Measurements from ENCODE around the gene CTBP1.
A peak's percentile ranks its signal among the peaks of the same experiment; 100 is the strongest.

The CTBP1 gene

DNA sequence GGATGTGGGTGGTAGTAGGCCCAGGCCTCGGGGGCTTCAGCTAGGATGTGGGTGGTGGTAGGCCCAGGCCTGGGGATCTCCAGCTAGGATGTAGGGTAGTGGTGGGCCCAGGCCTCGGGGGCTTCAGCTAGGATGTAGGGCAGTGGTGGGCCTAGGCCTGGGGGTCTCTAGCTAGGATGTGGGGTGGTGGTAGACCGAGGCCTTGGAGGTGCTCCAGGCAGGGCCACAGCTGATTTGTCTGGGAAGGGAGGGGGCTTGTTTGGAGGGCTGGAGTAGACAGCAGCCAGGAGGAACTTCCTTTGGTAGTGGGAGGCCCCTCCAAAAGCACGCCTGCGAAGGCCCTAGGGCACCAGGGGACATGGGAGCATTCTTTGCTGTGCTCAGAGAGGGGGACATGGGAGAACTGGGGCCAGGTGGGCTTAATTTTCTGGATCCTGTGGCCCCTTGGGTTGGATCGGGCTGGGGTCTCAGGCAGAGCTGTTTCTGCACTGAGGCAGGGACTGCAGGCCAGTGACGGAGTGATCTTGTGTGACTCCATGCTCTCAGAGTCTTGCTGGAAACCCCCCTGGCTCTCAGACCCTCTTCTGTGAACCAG lies 73.2 kb downstream of the CTBP1 start:
- no peak for DNase-seq (ENCODE audit: low read depth in 2 of 2)

GRCh38 chr4:1174941-1175634 lies 73.8 kb downstream of the CTBP1 start:
- DNase-seq (ENCODE audit: low read depth in 2 of 2): no peak

DNA sequence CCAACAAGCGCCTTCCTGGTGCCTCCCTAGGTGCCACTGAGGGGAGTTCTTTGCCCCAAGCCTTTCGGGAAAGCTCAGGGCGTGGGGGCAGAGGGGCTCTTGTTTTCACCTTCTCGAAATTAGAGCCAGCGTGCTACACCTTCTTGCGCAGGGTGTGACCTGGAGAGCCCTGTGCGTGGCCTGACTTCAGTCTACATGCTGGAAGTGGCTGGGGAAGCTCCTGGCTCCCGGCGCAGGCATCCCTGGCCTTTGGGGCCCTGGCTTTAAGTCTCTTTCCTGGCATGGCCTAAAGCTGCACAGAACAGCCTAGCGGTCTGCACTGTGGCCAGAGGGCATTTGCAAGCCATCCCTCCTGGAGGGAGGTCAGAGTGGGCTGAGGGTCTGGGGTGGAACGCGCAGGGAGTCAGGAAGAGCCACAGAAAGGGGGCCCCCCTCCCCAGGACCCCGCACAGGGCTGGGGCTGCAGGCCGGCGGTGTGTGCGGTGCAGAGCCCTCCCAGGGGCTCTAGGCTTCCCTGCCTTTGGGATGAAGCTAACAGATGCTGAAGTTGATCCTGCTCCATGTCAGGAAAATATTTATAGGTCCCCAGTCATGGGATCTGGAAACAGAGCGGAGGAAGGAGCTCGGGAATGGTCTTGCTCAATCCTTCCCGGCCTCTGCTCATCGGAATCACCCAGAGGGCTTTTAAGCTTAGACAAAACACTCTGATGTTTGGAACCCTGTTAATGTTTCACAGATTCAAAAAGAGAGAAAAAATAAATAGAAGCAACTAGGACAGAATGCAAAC lies 75.8 kb downstream of the CTBP1 start:
- DNase-seq (ENCODE audit: low read depth in 2 of 2): no peak

- DNase-seq (ENCODE audit: low read depth in 2 of 2): no peak
These were observed 76.6 kb downstream of the CTBP1 start, which contains the start of gene SPON2 for GRCh38 chr4:1172228-1172851. SPON2 (minus strand) TSS chr4:1172583.

DNA sequence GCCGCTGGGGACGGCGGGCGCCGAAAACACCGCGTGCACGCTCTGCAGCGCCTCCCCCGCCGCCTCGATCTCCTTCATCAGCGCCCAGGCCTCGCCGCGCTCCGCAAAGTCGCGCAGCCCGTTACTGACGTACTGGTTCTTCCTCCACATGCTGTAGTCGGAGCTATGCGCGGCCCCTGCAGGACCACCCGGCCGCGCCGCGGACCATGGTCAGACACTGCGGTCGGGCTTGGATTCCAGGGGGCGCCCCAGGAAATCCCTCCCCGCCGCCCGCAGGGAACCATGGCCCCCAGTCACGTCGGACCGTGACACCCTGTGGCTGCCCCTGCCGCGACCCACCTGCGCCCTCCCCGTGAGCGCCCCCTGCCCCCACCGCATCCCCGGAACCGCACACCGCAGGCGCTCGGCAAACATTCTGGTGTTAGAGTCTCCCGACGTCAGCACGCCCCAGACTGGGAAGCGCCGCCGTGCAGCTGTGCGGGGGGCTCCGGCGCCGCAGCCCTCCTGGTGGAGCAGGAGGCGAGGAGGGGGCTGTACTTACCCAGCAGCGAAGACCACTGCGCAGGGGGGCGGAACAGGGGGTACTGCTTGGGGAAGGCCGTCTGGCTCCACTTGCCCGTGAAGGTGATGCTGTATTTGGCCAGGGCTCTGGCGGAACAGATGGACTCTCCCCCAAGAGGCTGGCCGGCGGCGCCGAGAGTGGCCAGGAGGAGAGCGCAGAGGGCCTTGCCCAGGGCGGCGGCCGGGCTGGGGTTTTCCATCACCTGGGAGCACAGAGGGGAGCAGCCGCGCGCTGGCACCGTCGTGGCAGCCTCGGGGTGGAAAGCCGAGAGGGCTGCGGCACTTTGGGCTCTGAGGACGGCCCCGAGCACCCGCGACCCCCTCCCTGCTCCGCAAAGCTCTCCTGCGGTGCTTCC lies 77.4 kb downstream of the CTBP1 start:
- DNase-seq (ENCODE audit: low read depth in 2 of 2): peak; percentile 36 to 40

DNA sequence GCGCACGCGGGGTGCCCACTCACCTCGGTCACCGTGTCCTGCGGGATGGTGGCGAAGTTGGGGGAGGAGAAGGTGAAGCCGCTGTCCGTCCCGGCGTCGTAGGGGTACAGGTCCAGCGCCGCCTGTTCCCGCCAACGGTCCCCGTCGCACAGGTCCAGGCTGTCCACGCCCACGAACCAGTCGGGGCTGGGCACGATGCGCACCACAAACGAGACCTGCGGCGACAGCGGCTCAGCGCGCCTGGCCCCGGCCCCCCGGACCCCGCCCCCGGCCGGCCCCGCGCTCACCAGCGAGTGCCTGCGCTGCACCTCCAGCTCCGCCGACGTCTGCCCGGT lies 78.0 kb downstream of the CTBP1 start:
- no peak for DNase-seq (ENCODE audit: low read depth in 2 of 2)

DNA sequence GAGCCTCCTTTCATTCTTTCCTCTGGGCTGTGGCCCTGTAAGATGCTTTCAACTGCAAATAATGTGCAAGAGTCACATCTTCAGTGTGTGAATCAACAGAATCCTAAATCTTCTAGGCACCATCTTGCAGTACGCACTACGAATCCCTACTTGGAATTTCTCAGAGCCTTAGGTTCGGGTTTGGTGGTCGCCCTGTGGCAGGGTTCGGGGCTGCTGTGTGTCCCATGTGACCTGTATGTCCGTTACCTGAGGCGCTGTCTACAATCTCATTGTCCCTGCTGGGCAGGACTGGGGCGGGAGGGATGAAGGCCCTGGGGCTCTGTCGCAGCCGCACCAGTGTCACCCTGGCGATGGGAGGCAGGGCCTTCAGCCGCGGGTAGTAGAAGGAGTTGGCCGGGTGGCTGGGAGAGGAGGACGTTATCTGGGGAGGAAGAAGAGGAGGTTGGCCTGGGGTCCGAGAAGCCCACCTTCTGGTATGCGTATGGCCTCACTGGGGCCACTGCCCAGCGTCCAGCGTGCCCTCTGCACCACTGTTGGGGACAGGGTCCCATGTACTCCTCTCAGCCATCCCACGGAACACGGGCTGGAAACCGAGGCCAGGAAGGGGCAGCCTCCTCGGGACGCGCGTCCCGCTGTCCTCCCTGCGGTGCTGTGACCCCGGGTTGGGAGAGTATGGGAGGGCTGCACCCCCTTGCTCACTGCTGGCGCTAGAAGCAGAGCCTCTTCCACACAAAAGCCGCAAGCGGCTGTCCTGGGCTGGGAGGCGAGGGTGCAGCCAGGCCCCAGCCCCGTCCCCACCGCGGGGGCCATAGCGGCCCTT lies 78.6 kb downstream of the CTBP1 start:
- DNase-seq (ENCODE audit: low read depth in 2 of 2): no peak

DNA sequence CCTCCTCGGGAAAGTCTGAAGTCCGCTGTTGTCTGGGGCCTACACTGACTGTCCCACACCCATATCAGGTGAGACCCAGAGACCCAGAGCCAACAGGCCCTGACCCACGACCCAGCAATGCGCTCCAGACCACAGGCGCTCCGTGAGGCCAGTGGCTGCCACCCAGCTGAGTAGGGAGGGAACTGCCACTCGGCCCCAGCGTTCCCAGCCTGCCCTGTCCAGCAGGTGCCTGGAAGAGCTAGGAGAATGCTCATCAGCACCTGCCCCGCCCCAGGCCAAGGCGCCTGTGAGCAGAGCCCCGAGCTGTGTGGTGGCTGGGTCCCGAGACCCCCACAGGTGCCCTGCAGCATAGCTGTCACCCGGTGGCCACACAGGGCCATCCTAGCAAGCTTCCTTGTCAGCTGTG lies 79.2 kb downstream of the CTBP1 start:
- DNase-seq (ENCODE audit: low read depth in 2 of 2): no peak

DNA sequence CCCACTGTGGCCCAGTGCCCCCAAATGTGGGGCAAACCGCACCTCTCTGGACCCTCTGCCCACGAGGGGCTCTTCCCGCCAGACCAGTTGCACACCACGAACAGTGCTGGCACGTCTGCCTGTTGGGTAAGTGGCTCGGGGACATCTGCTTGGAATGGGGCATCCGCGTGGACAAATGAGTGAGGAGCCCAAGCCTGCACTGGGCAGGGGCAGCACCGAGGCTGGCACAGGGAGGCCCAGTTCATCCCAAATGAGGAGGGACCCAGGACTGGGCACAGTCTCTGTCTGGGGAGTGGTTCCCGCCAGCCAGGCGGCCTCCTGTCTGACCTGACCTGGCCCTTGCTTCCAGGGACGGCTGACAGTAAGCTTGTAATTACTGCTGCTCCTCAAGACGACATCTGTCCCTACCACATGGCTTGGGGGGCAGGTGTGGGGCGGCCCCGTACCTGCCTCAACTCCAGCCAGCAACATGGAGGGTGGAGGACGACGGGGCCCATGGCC lies 79.7 kb downstream of the CTBP1 start:
- no peak for DNase-seq (ENCODE audit: low read depth in 2 of 2)

GRCh38 chr4:1168191-1169101 lies 80.5 kb downstream of the CTBP1 start:
- DNase-seq (ENCODE audit: low read depth in 2 of 2): no peak

GRCh38 chr4:1167244-1167949 lies 81.5 kb downstream of the CTBP1 start:
- peak; percentile 76 to 82 for DNase-seq (ENCODE audit: low read depth in 2 of 2)

GRCh38 chr4:1166509-1167243 lies 82.3 kb downstream of the CTBP1 start:
- no peak for DNase-seq (ENCODE audit: low read depth in 2 of 2)

DNA sequence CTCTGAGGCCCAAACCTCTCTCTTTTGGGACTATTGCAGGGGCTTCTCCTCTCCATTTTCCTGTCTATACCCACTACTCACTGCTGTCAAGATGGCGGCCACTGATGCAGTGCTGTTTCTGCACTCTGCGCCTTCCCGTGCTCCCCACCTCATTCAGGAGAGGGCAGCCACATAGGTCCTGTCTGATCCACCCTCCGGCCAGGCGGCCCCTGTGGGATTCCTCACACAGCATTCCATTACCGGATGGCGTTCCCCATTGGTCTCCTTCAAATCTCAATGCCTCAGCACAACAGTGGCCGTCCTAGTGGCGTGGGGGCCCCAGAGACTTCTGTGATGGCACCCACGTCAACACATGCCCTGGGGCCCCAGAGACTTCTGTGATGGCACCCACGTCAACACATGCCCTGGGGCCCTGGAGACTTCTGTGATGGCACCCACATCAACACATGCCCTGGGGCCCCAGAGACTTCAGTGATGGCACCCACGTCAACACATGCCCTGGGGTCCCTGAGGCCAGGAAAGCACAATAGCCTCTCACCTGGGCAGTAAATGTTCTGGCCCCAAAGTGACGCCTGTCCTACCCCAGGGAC lies 83.9 kb downstream of the CTBP1 start:
- DNase-seq (ENCODE audit: low read depth in 2 of 2): no peak

DNA sequence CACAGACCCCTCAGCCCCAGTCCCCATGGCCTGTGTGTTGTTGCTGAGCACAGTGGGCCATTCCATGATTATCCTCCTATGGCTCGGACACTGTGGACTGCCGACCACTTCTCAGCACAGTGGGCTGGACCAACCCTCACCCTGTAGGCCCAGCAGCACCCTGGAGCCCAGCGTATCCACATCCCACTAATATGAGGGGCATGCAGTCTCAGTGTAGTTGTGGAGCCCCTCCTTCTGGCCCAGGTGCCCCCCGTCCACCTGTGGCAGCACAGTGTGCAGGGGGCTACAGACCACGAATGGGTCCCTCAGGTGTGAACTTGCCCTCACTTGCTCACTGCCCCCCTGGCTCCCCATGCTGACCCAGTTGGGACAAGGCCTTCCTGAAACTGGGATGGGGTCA lies 84.5 kb downstream of the CTBP1 start:
- no peak for DNase-seq (ENCODE audit: low read depth in 2 of 2)

DNA sequence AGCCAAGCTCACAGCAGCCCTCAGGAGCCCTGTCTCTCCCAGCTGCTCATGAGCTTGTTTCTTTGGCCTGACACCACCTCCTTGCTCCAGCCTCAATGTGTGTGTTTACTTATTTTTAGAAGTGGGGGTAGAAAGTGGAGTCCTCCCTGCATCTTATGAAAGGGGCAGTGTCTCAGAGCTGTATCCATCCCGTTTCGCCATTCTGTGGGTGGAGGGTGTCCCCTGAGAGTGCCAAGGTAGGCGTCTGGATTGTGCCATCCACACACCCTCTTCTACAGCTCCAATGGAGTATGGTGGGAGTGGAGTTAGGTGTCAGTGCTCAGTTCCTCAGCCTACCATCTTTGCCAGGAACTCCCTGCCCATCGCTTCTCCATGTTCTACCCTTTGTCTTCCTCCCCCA lies 84.9 kb downstream of the CTBP1 start:
- DNase-seq (ENCODE audit: low read depth in 2 of 2): no peak
